ENCODE results near the gene PHACTR3. TPM values are rescaled to one million over a fixed set of nuclear protein-coding genes. Genes with fewer than 3 reads are reported as not detected.

PHACTR3 gene
- total RNA-seq, 1 experiment from 2014 or later, result not detected

GRCh38 chr20:59770851-59771250 lies 166.5 kb downstream of the PHACTR3 start:
- Histone ChIP-seq H3K4me1 (ENCODE audit: control insufficient read depth in 1 of 2, insufficient read depth in 2 of 2, low read length in 2 of 2) (peaks cover 0 to 23% of the 10 kb centered on the region in 2 experiments; a peak in 3 of 4 replicates), H4K20me1 (ENCODE audit: insufficient read depth) (no peaks in the 10 kb centered on the region), H3K27ac (ENCODE audit: low read depth, low read length) (no peak overlapping the region), H3K9me3 (ENCODE audit: control insufficient read depth in 1 of 2, insufficient read depth in 1 of 2, low read depth in 1 of 2, low read length in 2 of 2) (no peaks in the 10 kb centered on the region), H3K4me3 (replicated peaks in 1 of 2; ENCODE audit: low read depth in 1 of 2, low read length in 2 of 2) (no peak overlapping the region), H3K36me3 (ENCODE audit: control insufficient read depth in 1 of 2, insufficient read depth in 2 of 2, low read length in 2 of 2) (no peaks in the 10 kb centered on the region), H3K9ac (ENCODE audit: low read length) (no peak overlapping the region), H2AFZ (ENCODE audit: low read depth, low read length, poor library complexity, severe bottlenecking) (no peak overlapping the region), H3K27me3 (ENCODE audit: insufficient read depth, low read length) (0 out of 2 replicates have a peak, but pooled peaks cover 4% of the 10 kb centered on the region), H3K4me2 (ENCODE audit: low read length) (peak overlapping the region; percentile 30), H3K9me2 (ENCODE audit: insufficient read depth) (no peaks in the 10 kb centered on the region), H3K79me2 (ENCODE audit: insufficient read depth, low read length) (no peaks in the 10 kb centered on the region)
- TF ChIP-seq EZH2phosphoT487 (IDR thresholded peaks at IDR 0.05; ENCODE audit: borderline replicate concordance) (no peak), CEBPB (IDR thresholded peaks at IDR 0.05; ENCODE audit: low read depth) (no peak), ZBTB33 (IDR thresholded peaks at IDR 0.05; ENCODE audit: extremely low read depth, insufficient replicate concordance, low read length) (no peak)
- ChIA-PET CTCF (interaction anchor here (1.4 kb wide), 1 partner anchor 79 kb away, joined by 7 read pairs; no protein-coding TSS in a partner anchor), POLR2A (no interaction called here), RAD21 (ENCODE audit: low non-redundant PET in 1 of 2, low total read pairs in 2 of 2, uncharacterized antibody in 2 of 2, unreplicated experiment in 2 of 2) (no interaction called here)
- peak; percentile 59; the same call in 1 of the 2 replicates for ATAC-seq
- intact Hi-C loops (cut with micrococcal nuclease), result no loop called here
- no TSS peak for BruUV-seq (replicated peaks)
- no peak for DNase-seq (ENCODE audit: low read depth, low spot score)

- no TSS peak for BruUV-seq (replicated peaks)
- Histone ChIP-seq H3K9ac (ENCODE audit: low read length) (no peak overlapping the region), H3K79me2 (ENCODE audit: insufficient read depth, low read length) (no peaks in the 10 kb centered on the region), H3K9me2 (ENCODE audit: insufficient read depth) (no peaks in the 10 kb centered on the region), H4K20me1 (ENCODE audit: insufficient read depth) (no peaks in the 10 kb centered on the region), H3K4me3 (replicated peaks in 1 of 2; ENCODE audit: low read depth in 1 of 2, low read length in 2 of 2) (no peak overlapping the region), H3K9me3 (ENCODE audit: control insufficient read depth in 1 of 2, insufficient read depth in 1 of 2, low read depth in 1 of 2, low read length in 2 of 2) (no peaks in the 10 kb centered on the region), H2AFZ (ENCODE audit: low read depth, low read length, poor library complexity, severe bottlenecking) (no peak overlapping the region), H3K36me3 (ENCODE audit: control insufficient read depth in 1 of 2, insufficient read depth in 2 of 2, low read length in 2 of 2) (no peaks in the 10 kb centered on the region), H3K4me1 (ENCODE audit: control insufficient read depth in 1 of 2, insufficient read depth in 2 of 2, low read length in 2 of 2) (peaks cover 0 to 23% of the 10 kb centered on the region in 2 experiments; a peak in 3 of 4 replicates), H3K27me3 (ENCODE audit: insufficient read depth, low read length) (no peaks in the 10 kb centered on the region), H3K4me2 (ENCODE audit: low read length) (no peak overlapping the region), H3K27ac (ENCODE audit: low read depth, low read length) (no peak overlapping the region)
- DNase-seq (ENCODE audit: low read depth, low spot score) (no peak), ATAC-seq (no peak)
- ChIA-PET CTCF (interaction anchor here (1.4 kb wide), 1 partner anchor 78 kb away, joined by 7 read pairs; no protein-coding TSS in a partner anchor), RAD21 (ENCODE audit: low non-redundant PET in 1 of 2, low total read pairs in 2 of 2, uncharacterized antibody in 2 of 2, unreplicated experiment in 2 of 2) (no interaction called here), POLR2A (no interaction called here)
- intact Hi-C loops (cut with micrococcal nuclease), result no loop called here
- TF ChIP-seq ZFX (IDR thresholded peaks at IDR 0.05), result no peak
- TF ChIP-seq CEBPB (IDR thresholded peaks at IDR 0.05; ENCODE audit: low read depth), result no peak
- no peak for TF ChIP-seq POLR2AphosphoS5 (IDR thresholded peaks at IDR 0.05; ENCODE audit: low read depth, low read length)
- TF ChIP-seq EZH2phosphoT487 (IDR thresholded peaks at IDR 0.05; ENCODE audit: borderline replicate concordance), result no peak
- no peak for TF ChIP-seq ZNF274 (IDR thresholded peaks at IDR 0.05; ENCODE audit: low read depth, low read length)
- TF ChIP-seq CTCF (IDR thresholded peaks at IDR 0.05 in 2 of 3, conservative IDR thresholded peaks at IDR 0.05 in 1 of 3; ENCODE audit: borderline replicate concordance in 1 of 3, insufficient read depth in 1 of 3, low read depth in 2 of 3, low read length in 2 of 3), result no peak
- no peak for TF ChIP-seq REST (IDR thresholded peaks at IDR 0.05; ENCODE audit: low read depth)
Observed at GRCh38 chr20:59771506-59772372, 167.4 kb downstream of the PHACTR3 start.

Measured in HCT116 (cell line).